GM21576 (cell line): ENCODE measurements around the gene CTDSPL.

ENCODE experiments used
- ATAC-seq: cut with Tn5 transposase; IDR thresholded peaks from one replicate; pipeline ENCODE4 v1.9.1; 2021; ENCODE audit warnings: mild to moderate bottlenecking, moderate library complexity; ENCODE audit not compliant: unreplicated experiment

CTDSPL gene

GRCh38 chr3:37996785-37997301, 135.2 kb downstream of the CTDSPL start:
- ATAC-seq = peak; percentile 54

GRCh38 chr3:37997342-37997741, 135.7 kb downstream of the CTDSPL start:
- no peak for ATAC-seq

- ATAC-seq = no peak
Observed at GRCh38 chr3:37997791-37998370, 136.2 kb downstream of the CTDSPL start.

GRCh38 chr3:37999836-38000235, 138.2 kb downstream of the CTDSPL start:
- no peak for ATAC-seq

- ATAC-seq = no peak
Observed at GRCh38 chr3:38000242-38000916, 138.7 kb downstream of the CTDSPL start.

- no peak for ATAC-seq
Observed at GRCh38 chr3:38000965-38001455, 139.3 kb downstream of the CTDSPL start.

GRCh38 chr3:38001456-38002081, 139.9 kb downstream of the CTDSPL start:
- no peak for ATAC-seq

- ATAC-seq = no peak
Observed at GRCh38 chr3:38002291-38002876, 140.7 kb downstream of the CTDSPL start.

- no peak for ATAC-seq
Observed at GRCh38 chr3:38002940-38003339, 141.3 kb downstream of the CTDSPL start.

- no peak for ATAC-seq
Observed at GRCh38 chr3:38003371-38003816, 141.7 kb downstream of the CTDSPL start.

GRCh38 chr3:38003817-38004414, 142.2 kb downstream of the CTDSPL start:
- ATAC-seq = no peak

- ATAC-seq = peak; percentile 55
Observed at GRCh38 chr3:38004415-38005075, 142.9 kb downstream of the CTDSPL start.

- no peak for ATAC-seq
Observed at GRCh38 chr3:38005076-38006020, 143.7 kb downstream of the CTDSPL start.

- ATAC-seq = no peak
Observed at GRCh38 chr3:38006031-38006430, 144.4 kb downstream of the CTDSPL start.

- no peak for ATAC-seq
Observed at GRCh38 chr3:38006445-38006995, 144.8 kb downstream of the CTDSPL start.

- no peak for ATAC-seq
Observed at GRCh38 chr3:38007754-38008090, 146.0 kb downstream of the CTDSPL start.

- no peak for ATAC-seq
Observed at GRCh38 chr3:38008191-38008701, 146.6 kb downstream of the CTDSPL start.

- no peak for ATAC-seq
Observed at GRCh38 chr3:38008971-38009580, 147.4 kb downstream of the CTDSPL start.
